Hematopoietic multipotent progenitor cell (in vitro differentiated cells): Measurements from ENCODE around the gene SLC26A9. TPM values are rescaled to one million over a fixed set of nuclear protein-coding genes. Genes with fewer than 3 reads are reported as not detected.
"Not testable (repeated sequence)": the region's sequence is repeated elsewhere in the genome, so short reads cannot be mapped to it uniquely, and the experiment has no call there.

Experiments used
- DNase-seq, 3 donors: peaks; one replicate each; pipeline ENCODE4 v3.0.0-alpha.2; 2011 to 2015; ENCODE audit warnings: low read depth in 2 of 3, low spot score in 2 of 3
- total RNA-seq: library from RNA; depleted of rRNA; stranded (reverse); fragments of >200 nt; gene quantifications from one replicate; pipeline ENCODE4 v1.2.3, GENCODE V29; 2012

SLC26A9 gene
- total RNA-seq, 1 donor: under 0.01 TPM

DNA sequence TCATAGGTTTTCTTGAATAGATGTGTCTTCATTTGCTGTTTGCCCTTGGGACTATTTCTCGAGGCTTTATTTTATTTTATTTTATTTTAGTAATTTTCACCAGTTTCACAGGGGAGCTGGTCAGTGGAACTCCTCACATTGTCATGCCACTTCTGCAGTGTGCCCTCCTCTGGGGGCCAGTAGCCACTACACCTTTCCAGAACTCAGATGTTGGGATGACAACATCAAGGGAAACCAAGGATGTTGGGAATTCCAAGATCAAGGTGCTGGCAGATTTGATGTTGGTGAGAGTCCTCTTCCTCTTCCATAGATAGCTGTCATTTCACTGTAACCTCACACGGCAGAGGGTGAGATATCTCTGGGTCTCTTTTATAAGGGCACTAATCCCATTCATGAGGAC, 35.5 kb downstream of the SLC26A9 start:
- DNase-seq: peak in 1 of 3 donors; percentile 23

DNA sequence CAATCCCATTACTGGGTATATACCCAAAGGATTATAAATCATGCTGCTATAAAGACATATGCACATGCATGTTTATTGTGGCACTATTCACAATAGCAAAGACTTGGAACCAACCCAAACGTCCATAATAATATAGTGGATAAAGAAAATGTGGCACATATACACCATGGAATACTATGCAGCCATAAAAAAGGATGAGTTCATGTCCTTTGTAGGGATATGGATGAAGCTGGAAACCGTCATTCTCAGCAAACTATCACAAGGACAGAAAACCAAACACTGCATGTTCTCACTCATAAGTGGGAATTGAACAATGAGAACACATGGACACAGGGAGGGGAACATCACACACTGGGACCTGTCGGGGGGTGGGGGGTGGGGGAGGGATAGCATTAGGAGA, 38.2 kb downstream of the SLC26A9 start:
- DNase-seq: not testable (repeated sequence)

DNA sequence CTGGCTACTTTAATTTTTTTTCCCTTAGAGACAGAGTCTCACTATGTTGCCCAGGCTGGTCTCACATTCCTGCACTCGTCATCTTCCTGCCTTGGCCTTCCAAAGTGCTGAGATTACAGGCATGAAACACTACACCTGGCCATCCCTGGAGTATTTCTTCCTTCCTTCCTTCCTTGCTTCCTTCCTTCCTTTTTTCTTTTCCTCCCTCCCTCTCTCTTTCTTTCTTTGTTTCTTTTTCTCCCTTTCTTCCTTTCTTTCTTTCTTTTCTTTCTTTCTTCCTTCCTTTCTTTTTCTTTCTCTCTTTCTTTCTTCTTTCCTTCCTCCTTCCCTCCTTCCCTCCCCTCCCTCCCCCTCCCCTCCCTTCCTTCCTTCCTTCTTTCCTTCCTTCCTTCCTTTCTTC, 46.9 kb downstream of the SLC26A9 start:
- no peak for DNase-seq

DNA sequence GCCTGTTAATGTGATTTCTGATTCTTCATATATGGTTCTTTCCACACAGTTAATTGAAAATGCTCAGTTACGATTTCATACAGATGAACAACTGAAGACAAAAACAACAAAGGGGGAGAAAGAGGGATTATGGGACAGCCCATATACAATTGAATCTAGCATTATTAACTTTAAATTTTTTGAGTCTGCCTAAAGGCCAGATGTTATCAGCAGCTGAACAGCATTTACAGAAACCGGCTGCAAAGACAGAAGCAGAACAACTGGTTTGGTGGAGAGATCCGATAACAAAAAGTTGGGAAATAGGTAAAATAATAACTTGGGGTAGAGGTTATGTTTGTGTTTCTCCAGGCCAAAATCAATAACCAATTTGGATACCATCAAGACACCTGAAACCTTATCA, 49.1 kb downstream of the SLC26A9 start:
- DNase-seq: not testable (repeated sequence)

DNA sequence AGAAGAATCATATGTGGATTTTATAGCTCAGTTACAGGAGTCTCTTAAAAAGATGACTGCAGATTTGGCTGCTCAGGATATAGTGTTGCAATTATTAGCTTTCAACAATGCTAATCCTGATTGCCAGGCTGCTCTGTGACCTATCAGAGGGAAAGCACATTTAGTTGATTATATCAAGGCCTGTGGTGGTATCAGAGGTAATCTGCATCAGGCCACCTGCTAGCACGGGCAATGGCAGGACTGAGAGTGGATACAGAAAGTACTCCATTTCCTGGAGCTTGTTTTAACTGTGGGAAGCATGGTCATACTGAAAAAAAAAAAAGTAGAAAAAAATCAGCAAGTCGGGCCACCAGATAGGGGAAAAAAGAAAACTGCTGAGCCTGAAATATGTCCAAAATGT, 51.1 kb downstream of the SLC26A9 start:
- peak in 2 of 3 donors; percentile 13 to 74 for DNase-seq

DNA sequence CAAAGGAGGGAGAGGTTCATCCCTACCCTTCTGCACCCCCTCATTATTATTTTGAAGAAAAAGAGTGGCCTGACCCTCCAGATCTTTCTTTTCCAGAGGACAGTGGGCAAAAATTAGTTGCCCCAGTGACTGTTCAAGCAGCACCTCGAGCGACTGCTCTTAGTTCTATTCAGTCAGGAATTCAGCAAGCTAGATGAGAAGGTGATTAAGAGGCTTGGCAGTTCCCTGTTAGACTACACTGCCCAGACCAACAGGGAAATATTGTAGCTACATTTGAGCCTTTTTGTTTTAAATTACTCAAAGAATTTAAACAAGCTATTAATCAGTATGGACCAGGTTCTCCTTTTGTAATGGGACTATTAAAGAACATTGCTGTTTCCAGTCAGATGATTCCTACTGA, 51.8 kb downstream of the SLC26A9 start:
- not testable (repeated sequence) for DNase-seq

DNA sequence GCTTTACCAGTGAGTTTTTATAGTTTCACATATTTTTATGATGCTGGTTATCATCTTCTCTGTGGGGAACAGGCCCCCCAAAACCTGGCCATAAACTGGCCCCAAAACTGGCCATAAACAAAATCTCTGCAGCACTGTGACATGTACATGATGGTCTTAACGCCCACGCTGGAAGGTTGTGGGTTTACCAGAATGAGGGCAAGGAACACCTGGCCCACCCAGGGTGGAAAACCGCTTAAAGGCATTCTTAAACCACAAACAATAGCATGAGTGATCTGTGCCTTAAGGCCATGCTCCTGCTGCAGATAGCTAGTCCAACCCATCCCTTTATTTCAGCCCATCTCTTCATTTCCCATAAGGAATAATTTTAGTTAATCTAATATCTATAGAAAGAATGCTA, 52.6 kb downstream of the SLC26A9 start:
- not testable (repeated sequence) for DNase-seq

DNA sequence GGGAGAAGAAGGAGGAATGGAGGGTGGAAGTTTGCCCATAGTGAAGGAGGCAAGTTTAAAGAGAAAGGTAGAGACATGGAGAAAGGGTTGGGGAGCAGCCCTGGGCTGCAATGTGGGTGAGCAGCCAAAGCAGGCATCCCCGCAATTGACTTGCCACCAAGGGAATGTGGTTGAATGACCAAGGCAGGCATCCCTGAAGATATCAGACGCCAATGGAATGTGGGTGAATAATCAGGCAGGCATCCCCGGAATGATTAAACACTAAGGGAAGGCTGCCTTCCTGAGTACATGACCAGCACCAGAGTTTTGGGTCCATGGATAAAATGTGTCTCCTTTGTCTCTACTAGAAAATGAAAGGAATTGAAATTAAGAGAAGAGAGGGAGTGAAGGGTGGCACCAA, 53.5 kb downstream of the SLC26A9 start:
- DNase-seq: not testable (repeated sequence)

DNA sequence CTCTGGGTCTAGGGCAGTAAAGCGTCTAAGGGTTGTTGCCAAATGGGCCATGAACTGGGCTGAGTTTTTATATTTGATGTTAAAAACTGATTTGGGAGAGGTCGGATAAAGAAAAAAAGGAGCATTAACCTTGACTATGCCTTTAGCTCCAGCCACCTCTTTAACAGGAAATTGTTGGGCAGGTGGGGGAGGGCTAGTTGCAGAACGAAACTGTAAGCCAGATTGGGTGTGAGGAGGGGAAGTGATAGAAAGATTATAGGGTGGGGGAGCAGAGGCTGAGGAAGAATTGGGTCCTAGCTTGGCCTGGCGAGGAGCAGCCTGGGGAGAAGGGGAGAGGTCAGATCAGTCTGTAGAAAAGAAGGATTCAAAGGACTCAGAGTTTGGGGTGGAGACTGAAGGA, 54.2 kb downstream of the SLC26A9 start:
- DNase-seq: not testable (repeated sequence)

DNA sequence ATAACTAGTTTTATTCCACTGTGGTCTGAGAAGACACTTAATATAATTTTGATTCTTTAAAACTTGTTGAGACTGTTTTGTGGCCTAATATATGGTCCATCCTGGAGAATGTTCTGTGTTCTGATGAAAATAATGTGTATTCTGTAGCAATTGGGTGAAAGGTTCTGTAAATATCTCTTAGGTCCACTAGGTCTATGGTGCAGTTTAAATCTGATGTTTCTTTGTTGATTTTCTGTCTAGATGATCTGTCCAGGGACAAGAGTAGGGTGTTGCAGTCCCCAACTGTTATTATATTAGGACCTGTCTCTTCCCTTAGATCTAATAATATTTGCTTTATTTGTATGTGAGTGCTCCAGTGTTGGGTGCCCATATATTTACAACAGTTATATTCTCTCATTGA, 59.5 kb downstream of the SLC26A9 start:
- DNase-seq: no peak

DNA sequence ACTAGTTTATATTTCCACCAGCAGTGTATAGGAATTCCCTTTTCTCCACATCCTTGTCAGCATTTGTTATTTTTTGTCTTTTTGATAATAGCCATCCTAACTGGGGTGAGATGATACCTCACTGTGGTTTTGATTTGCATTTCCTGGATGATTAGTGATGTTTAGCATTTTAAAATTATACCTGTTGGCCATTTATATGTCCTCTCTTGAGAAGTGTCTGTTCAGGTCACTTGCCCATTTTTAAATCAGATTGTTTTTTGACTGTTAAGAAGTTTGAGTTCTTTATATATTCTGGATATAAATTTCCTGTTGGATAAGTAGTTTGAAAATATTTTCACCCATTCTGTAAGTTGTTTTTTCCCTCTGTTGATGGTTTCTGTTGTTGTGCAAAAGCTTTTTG, 62.3 kb downstream of the SLC26A9 start:
- DNase-seq: no peak

DNA sequence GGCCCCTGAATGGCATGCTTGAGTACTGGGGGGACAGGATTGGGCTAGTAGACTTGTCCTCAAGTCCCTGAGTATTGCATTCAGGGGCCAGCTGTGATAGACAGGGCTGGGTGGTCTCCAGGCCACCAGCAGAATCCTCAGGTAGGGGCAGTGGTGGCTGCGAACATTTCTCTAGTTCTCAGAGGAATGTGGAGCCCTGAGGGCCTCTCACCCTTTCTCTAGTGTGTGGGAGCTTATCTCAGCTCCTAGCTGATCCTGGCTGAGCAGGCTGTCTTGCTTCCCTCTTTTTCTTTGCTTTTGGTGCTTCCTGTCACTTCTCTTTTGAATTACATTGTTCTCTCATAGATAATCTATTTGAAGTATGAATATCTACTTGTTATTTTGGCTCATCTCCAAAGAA, 63.3 kb downstream of the SLC26A9 start:
- DNase-seq: no peak

DNA sequence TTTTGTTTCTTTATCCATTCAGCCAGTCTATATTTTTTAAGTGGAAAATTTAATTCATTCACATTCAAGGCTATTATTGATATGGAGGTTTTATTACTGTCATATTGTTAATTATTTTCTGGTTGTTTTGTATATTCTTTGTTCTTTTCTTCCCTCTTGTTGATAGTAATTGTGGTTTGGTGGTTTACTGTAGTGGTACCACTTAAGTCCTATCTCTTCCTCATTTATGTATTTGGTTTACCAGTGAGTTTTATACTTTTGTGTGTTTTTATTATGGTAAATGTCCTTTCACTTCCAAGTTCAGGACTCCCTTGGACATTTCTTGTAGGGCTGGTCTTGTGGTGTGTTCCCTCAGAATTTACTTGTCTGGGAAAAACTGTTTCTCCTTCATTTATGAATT, 65.2 kb downstream of the SLC26A9 start:
- DNase-seq: peak in 1 of 3 donors; percentile 38

DNA sequence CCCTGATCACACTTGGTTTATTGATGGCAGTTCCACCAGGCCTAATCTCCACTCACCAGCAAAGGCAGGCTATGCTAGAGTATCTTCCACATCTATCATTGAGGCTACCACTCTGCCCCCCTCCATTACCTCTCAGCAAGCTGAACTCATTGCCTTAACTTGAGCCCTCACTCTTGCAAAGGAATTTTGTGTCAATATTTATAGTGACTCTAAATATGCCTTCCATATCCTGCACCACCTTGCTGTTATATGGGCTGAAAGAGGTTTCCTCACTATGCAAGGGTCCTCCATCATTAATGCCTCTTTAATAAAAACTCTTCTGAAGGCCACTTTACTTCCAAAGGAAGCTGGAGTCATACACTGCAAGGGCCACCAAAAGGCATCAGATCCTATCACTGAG, 70.1 kb downstream of the SLC26A9 start:
- DNase-seq: not testable (repeated sequence)

DNA sequence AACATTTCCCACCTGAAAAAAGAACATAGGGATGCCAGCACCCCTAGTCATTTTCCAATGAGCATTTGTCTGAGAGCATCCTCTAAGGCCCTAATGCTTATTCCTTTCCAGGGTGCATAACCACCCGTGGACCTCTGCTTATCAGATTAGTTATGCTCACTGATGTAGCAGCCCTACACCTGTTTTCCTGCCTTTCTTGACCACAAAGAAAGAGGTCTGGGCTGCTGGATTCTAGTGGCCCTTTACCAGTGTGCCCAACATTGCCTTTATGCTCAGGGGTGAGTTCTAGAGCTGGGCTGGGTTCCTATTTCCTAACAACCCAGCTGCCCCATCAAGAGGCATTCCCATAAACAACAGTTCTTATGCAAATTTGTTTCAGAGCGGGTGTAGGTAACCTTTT, 73.0 kb downstream of the SLC26A9 start:
- no peak for DNase-seq

Other genes starting within 250 kb of the SLC26A9 start
- 35.0 TPM for gene NUCKS1, start 193.3 kb downstream of the SLC26A9 start, total RNA-seq
- 14.0 TPM for gene RAB29, start 168.0 kb downstream of the SLC26A9 start, total RNA-seq
- gene SLC41A1, start 130.3 kb downstream of the SLC26A9 start, total RNA-seq: 7.8 TPM
- 0.54 TPM for gene PM20D1, start 93.3 kb downstream of the SLC26A9 start, total RNA-seq
- gene RAB7B, start 59.9 kb upstream of the SLC26A9 start, total RNA-seq: 2.7 TPM
- under 0.01 TPM for gene CTSE, start 80.4 kb upstream of the SLC26A9 start, total RNA-seq
- 46.0 TPM for gene RHEX, start 109.7 kb upstream of the SLC26A9 start, total RNA-seq
- 3.8 TPM for gene AVPR1B, start 173.9 kb upstream of the SLC26A9 start, total RNA-seq